ACHN (cell line): ENCODE measurements around the gene TPST2.
"Not testable (repeated sequence)": the region's sequence is repeated elsewhere in the genome, so short reads cannot be mapped to it uniquely, and the experiment has no call there.

ENCODE experiments used
- DNase-seq: peaks from one replicate; pipeline ENCODE4 v3.0.0-alpha.2; 2015
- in situ Hi-C: cut with HindIII; loops from 2 replicates; pipeline ENCODE4 v1.10.0; 2017; ENCODE audit warnings: low sequenced_read_pairs, low pct_ligation_motif_present, low pct_unique_long_range_greater_than_20kb

TPST2 gene

DNA sequence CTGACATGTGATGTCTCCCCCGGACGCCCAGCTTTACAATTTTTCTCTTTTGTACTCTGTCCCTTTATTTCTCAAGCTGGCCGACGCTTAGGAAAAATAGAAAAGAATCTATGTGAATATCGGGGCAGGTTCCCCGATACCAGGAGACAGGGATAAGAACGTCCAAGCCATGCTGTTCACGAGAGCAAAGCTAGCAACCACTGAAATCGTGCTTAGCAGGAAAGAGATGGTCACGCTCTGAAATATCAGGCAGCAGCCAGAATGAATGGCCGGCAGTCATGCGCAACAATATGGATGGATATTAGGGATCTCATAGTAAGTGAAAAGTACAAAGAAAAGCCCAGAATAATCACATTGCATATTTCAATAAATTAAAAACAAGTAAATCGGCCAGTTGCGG, 24.4 kb upstream of the TPST2 start:
- no peak for DNase-seq
- in situ Hi-C loops = no loop called here

DNA sequence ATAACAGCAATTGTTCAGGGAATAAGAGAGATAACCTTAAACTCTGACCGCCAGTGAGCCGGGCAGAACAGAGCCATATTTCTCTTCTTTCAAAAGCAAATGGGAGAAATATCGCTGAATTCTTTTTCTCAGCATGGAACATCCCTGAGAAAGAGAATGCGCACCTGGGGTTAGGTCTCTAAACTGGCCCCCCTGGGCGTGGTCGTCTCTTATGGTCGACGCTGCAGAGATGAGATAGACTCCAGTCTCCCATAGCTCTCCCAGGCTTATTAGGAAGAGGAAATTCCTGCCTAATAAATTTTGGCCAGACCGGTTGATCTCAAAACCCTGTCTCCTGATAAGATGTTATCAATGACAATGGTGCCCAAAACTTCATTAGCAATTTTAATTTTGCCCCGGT, 23.8 kb upstream of the TPST2 start:
- in situ Hi-C loops, DNase-seq: not testable (repeated sequence)

DNA sequence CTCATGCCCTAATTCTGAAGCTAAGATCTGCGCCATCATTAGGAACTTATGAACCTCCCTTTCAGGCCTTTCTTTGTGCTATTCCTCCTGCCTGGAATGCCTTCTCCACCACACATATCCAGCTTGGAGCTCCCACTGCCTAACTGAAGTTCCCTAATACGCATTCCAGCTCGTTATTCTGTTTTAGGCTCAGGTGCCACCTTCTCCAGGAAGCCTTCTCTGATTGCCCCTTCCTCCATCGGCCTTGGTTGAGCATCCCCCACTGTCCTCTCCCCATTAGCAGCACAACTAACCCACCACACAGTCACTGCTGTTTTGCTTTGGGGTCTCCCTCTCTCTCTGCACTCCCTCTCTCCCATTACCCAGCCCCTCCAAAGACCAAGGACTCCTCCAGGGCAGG, 22.7 kb upstream of the TPST2 start:
- in situ Hi-C loops = no loop called here
- no peak for DNase-seq

DNA sequence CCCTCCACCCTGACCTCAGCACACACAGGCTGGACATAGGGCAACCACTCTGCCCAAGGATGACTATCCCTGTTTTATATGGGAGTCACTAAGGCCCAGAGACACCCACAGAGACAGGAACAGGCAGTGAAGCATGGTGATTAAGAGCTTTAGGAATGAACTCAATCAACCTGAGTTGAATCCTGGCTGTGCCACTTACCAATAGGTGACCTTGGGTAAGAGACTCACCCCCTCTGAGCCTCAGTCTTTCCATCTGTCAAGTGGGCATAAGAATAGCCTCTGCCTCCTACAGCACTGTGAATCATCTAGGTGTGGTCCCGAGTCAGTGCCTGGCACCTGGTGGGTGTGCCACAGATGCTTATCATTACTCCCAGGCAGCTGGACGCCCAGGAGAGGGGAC, 21.1 kb upstream of the TPST2 start:
- in situ Hi-C loops = no loop called here
- peak; percentile 7 for DNase-seq

- DNase-seq = peak; percentile 82
- in situ Hi-C loops = no loop called here
These were observed 20.4 kb upstream of the TPST2 start for GRCh38 chr22:26610072-26610958.

DNA sequence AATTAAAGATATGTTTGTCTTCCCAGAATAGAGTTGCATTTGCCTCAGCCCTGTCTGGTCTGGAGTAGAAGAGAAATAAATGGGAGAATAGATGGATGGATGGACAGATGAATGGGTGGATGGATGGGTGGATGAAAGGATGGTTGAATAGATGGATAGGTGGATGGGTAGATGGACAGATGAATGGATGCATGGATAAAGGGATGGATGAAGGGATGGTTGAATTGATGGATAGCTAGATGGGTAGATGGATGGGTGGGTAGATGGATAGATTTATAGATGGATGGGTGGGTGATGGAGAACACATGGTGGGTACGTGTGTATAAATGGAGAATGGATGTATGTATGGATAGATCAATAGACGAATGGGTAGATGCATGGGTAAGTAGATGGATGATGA, 19.4 kb upstream of the TPST2 start:
- no peak for DNase-seq
- in situ Hi-C loops = no loop called here

DNA sequence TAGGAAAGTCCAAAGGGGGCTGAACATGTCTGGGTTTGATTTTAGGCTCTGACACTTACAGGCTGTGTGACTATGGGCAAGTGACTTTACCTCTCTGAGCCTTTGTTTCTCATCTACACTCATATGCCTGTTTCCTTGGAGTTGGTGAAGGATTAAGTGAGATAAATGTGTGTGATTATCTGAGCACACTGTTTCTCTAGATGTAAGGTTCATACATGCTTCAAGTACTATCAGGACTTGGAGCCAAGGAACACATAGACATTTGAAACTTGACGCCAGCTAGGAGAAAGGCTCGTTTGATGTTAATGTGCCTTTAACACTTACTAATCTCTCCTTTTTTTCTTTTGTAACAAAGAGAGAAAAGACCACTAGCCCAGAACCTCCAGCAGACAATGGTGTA, 18.2 kb upstream of the TPST2 start:
- in situ Hi-C loops = no loop called here

GRCh38 chr22:26606611-26607010, 16.7 kb upstream of the TPST2 start:
- peak; percentile 27 for DNase-seq
- in situ Hi-C loops = no loop called here

More for the DNA sequence above, 18.2 kb upstream of the TPST2 start:
- no peak for DNase-seq

GRCh38 chr22:26604368-26604767, 14.4 kb upstream of the TPST2 start:
- in situ Hi-C loops = no loop called here
- DNase-seq = no peak

DNA sequence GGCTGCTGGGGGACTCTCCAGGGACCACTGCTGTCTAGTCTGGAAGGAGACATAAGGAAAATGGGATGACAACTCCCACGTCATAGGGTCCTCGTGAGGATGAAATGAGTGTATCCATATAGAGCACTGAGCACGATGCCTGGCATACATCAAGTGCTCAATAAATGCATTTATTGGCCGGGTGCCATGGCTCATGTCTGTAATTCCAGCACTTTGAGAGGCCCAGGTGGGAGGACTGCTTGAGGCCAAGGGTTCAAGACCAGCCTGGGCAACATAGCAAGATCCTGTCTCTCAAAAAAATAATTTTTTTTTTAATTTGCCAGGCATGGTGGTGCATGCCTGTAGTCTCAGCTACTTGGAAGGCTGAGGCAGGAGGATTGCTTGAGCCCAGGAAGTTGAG, 12.2 kb upstream of the TPST2 start:
- in situ Hi-C loops = no loop called here

GRCh38 chr22:26601726-26602125, 11.8 kb upstream of the TPST2 start:
- DNase-seq = no peak
- in situ Hi-C loops = no loop called here

More for the DNA sequence above, 12.2 kb upstream of the TPST2 start:
- DNase-seq = no peak

DNA sequence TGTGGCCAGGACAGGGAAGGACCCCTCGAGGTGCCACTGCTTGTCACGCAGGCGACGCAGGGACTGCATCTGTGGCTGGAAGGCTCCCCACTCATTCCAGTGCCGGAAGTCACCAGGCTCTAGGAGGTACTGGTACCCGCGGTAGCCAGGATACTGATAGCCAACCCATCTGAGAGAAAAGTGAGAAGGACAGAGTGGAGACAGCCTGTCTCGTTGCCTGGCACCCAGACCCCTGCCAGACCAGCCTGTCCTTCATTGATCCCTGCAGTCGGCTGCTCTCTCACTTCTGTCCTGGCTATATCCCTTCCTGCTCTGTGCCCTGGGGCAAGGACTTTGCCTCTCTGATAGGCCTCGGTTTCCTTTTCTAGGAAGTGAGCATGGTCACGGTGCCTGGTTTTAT, 9.6 kb upstream of the TPST2 start:
- no peak for DNase-seq
- in situ Hi-C loops = no loop called here

DNA sequence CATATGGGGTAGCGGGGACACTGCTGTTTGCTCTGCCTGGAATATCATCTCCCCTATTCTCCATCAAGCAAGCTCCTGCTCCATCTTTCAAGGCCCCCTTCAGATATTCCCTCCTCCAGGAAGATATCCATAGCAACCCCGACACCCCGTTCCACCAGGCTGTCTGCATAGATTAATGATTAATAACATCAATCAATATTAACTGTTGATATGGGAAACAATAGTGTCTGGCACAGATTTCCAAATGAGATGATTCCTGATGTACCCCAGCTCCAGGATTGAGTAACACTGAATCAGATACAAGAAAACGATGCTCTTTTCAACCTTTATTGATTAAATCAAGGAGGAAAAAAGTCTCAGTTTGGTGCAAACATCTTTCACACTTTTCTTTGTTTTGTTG, 7.5 kb upstream of the TPST2 start:
- in situ Hi-C loops = no loop called here
- no peak for DNase-seq

DNA sequence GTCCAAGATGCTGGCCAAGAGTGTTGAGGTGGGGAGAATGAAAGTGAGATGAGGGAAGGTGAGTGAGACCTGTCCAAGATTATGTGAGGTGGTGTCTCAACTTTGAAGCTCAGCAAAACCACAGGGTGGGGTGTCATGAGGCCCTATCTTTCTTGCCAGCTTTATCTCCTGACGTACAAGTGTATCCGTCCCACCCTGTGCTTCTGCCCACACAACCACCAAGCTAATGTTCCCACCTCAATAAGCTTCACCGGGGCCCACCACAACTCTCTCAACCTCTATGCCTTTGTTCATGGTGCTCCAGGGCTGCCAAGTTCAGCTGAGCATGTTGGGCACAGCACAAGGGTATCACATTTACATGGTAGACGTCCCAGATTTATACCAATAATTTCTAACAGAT, 7.1 kb upstream of the TPST2 start:
- DNase-seq = no peak
- in situ Hi-C loops = no loop called here

GRCh38 chr22:26593763-26594162, 3.8 kb upstream of the TPST2 start:
- in situ Hi-C loops = no loop called here
- no peak for DNase-seq

GRCh38 chr22:26592421-26592891, 2.5 kb upstream of the TPST2 start:
- no peak for DNase-seq
- in situ Hi-C loops = no loop called here

DNA sequence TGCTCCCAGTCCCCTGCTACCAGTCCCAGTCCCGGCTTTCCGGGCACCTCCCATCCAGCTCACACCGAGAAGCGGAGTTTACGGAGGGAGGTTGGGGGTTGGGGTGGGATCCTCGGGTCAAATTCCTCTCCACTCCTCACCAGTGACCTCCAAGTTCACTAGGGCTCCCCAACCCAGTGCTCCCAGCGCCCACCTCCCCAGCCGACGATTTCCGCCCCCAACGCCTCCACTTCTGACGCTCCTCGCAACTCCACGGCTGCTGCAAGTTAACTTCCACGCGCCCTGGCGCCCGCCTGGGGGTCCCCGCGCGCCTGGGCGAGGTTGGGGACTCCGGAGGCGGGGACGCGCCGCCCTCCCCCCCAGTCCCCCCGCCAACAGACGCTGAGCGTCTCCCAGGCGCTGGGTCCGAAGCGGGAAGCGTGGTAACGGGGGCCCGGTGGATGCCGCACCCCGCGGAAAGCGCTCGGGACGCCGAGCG, 526 bp downstream of the TPST2 start:
- in situ Hi-C loops = no loop called here
- peak; percentile 8 for DNase-seq

DNA sequence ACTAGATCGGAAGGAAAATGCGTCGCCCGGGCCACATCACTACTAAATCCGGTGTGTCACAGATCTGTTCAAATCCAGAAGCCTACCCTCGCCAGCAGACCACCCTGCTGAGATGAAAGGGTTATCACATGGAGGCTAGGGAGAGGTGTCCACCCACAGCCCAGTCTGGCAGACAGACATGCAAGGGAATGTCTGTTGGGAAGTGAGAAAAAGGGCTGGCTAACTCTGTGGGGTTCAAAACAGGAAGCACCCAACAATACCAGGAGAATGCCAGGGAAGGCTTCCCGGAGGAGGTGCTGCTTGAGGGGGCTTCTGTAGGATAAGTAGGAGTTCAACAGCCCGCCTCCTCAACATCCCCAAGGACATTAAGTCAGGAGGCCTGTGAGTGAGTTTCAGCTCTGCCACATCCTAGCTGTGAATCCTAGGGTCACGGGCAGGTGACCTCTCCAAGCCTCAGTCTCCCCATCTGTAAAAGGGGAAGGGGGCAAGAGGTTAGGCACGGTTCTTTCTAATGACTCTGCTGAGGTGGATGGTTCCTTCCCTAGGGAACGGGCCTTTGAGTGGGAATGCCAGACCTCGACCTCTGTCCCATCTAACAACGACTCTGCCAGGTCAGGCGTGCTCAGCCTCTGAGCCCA, 1.1 kb downstream of the TPST2 start:
- no peak for DNase-seq
- in situ Hi-C loops = no loop called here

DNA sequence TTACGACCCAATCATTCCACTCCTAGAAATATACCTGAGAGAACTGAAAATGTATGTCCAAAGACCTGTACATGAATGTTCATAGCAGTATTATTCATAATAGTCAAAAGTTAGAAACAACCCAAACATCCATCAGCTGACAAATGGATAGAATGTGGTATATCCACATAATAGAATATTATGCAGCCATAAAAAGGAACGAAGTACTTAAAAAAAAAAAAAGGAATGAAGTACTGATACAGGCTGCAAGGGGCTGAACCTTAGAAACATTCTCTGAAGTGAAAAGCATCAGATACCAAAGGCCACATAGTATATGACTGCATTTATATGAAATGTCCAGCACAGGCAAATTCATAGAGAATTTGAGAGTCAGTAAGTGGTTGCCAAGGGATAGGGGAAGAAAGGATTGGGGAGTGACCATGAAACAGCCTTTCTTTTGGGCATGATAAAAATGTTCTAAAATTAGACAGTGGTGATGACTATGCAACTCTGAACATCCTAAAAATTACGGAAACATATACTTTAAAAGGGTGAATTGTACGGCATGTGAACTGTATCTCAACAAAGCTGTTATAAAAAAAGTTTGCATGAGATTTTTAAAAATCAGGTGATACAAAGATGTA, 1.8 kb downstream of the TPST2 start:
- no peak for DNase-seq
- in situ Hi-C loops = no loop called here
